Uterus (tissue), 4 donors: ENCODE results near the gene SFT2D3. TPM values are rescaled to one million over a fixed set of nuclear protein-coding genes. Genes with fewer than 3 reads are reported as not detected.

ENCODE experiments used
- DNase-seq, 2 donors: peaks; one replicate each; pipeline ENCODE4 v3.0.0-alpha.2; 2019 to 2020
- H3K27ac ChIP-seq, 2 donors: fragments of 200-600 bp; sonication (generic); 1 replicate in 1 of 2; 2 replicates in 1 of 2; pipeline ENCODE4 v1.5.1; 2016 to 2018
- H3K27me3 ChIP-seq, 2 donors: fragments of 200-600 bp; sonication (generic); one replicate each; pipeline ENCODE4 v1.5.1; 2018 to 2019; ENCODE audit warnings: control low read depth in 1 of 2
- H3K36me3 ChIP-seq, 2 donors: fragments of 200-600 bp; sonication (generic); one replicate each; pipeline ENCODE4 v1.5.1; 2019; ENCODE audit warnings: control low read depth in 1 of 2
- H3K4me1 ChIP-seq, 2 donors: fragments of 200-600 bp; sonication (generic); one replicate each; pipeline ENCODE4 v1.5.1; 2018 to 2019; ENCODE audit warnings: control low read depth in 1 of 2
- H3K4me3 ChIP-seq, 2 donors: fragments of 200-600 bp; sonication (generic); 1 replicate in 1 of 2; 2 replicates in 1 of 2; pipeline ENCODE4 v1.5.1; 2018 to 2019; ENCODE audit warnings: mild to moderate bottlenecking in 1 of 2
- H3K9me3 ChIP-seq, 2 donors: fragments of 200-600 bp; sonication (generic); one replicate each; pipeline ENCODE4 v1.5.1; 2019; ENCODE audit warnings: control low read depth in 1 of 2
- POLR2A ChIP-seq, 2 donors: fragments of 450-650 bp; IDR thresholded peaks; one replicate each; pipeline ENCODE4 v1.6.1; 2016; ENCODE audit warnings: antibody characterized with exemption in 2 of 2, mild to moderate bottlenecking in 1 of 2, moderate library complexity in 1 of 2
- intact Hi-C: fragments of 100-400 bp; cut with DNase I; formaldehyde crosslinking; loops from one replicate; pipeline ENCODE4 v1.15.1; 2023; ENCODE audit warnings: low total_unique reads
- total RNA-seq, 4 donors: library from RNA; depleted of rRNA in 3 of 4; stranded (reverse); fragments of >200 nt in 3 of 4; gene quantifications; one replicate each; pipeline versions ENCODE4 v1.1.0 to v1.2.4, GENCODE V29; 2014 to 2023
- TF ChIP-seq, protein P1 (sequence below), 4 experiments: fragments of 200-600 bp in 2 of 4; fragments of 450-650 bp in 2 of 4; sonication (generic) in 2 of 4; IDR thresholded peaks; one replicate each; pipeline ENCODE4 v1.5.1; 2016 to 2019; ENCODE audit warnings: antibody characterized with exemption in 4 of 4, mild to moderate bottlenecking in 2 of 4, moderate library complexity in 1 of 4
- donor health status: DM: yes; HTN: yes; CAD: no.

Gene SFT2D3
- total RNA-seq, 4 donors from 2014 or later, result 5.9 to 27.2 (median 11.1) TPM

DNA sequence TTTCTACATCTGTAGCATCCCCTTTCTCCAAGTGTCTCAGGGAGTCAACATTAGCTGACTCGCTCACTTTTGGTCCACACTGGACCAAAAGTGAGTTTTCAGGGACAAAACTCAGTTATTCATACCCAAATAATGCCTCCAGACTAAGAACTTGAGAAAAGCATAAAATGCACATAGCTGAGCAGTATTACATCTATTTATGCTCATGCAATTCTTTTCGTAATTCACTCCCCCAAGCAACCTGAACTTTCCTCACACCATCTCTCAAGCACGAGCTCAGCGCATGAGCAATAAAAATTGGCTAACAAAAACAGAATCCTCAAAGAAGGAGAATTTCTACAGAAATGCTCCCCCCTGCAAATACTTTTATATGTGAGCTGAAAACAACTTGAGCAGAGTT, 17.0 kb downstream of the SFT2D3 start:
- intact Hi-C loops, result no loop called here

DNA sequence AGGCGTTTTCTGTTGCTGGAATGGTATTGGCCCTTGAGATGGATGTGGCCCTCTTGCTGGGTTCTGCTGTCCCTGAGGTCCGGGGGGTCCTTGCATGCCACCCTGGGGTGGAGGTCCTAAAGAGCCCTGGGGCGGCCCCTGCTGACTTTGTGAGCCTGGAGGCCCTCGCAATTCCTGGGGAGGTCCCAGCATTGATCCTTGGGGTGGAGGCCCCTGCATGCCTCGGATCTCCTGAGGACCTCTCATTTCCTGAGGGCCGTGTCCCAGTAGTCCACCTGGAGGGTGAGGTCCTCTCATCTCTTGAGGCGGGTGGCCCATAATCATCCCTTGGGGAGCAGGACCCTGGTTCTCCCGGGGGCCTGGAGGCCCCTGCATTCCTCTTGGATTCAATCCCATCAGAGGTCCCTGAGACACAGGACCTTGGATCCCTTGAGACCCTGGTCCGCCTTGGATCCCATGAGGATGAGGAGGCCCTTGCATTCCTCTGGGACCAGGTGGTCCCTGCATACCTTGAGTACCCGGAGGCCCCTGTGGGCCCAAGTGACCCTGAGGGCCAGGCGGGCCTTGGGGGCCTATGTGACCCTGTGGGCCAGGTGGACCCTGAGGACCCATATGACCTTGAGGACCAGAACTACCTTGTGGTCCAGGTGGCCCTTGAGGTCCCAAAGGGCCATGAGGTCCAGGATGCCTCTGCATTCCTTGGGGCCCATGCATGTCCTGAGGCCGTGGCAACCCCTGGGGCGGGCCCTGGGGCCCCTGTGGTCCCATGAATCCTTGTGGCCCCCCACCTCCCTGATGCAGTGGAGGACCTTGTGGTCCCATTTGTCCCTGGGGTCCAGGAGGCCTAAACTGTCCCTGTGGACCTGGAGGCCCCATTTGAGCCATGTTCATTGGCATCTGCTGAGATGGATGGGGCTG, 18.3 kb downstream of the SFT2D3 start:
- no peaks in the 10 kb centered on the region for H3K27me3 ChIP-seq
- no peaks in the 10 kb centered on the region for H3K9me3 ChIP-seq
- H3K4me3 ChIP-seq, result no peak overlapping the region
- DNase-seq, result no peak
- TF ChIP-seq, protein P1, sequence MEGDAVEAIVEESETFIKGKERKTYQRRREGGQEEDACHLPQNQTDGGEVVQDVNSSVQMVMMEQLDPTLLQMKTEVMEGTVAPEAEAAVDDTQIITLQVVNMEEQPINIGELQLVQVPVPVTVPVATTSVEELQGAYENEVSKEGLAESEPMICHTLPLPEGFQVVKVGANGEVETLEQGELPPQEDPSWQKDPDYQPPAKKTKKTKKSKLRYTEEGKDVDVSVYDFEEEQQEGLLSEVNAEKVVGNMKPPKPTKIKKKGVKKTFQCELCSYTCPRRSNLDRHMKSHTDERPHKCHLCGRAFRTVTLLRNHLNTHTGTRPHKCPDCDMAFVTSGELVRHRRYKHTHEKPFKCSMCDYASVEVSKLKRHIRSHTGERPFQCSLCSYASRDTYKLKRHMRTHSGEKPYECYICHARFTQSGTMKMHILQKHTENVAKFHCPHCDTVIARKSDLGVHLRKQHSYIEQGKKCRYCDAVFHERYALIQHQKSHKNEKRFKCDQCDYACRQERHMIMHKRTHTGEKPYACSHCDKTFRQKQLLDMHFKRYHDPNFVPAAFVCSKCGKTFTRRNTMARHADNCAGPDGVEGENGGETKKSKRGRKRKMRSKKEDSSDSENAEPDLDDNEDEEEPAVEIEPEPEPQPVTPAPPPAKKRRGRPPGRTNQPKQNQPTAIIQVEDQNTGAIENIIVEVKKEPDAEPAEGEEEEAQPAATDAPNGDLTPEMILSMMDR (IDR thresholded peaks at IDR 0.05), result no peak
- no peak for TF ChIP-seq POLR2A (IDR thresholded peaks at IDR 0.05)
- intact Hi-C loops, result no loop called here
- H3K27ac ChIP-seq, result no peak overlapping the region
- H3K36me3 ChIP-seq, result no peaks in the 10 kb centered on the region
- no peaks in the 10 kb centered on the region for H3K4me1 ChIP-seq

More for the DNA sequence above, 17.0 kb downstream of the SFT2D3 start:
- Histone ChIP-seq H3K36me3 (no peaks in the 10 kb centered on the region), H3K9me3 (no peaks in the 10 kb centered on the region), H3K4me3 (no peak overlapping the region), H3K27me3 (no peaks in the 10 kb centered on the region), H3K27ac (no peak overlapping the region), H3K4me1 (no peaks in the 10 kb centered on the region)
- DNase-seq, result no peak
- no peak for TF ChIP-seq POLR2A (IDR thresholded peaks at IDR 0.05)
- TF ChIP-seq, protein P1 (IDR thresholded peaks at IDR 0.05), result no peak

DNA sequence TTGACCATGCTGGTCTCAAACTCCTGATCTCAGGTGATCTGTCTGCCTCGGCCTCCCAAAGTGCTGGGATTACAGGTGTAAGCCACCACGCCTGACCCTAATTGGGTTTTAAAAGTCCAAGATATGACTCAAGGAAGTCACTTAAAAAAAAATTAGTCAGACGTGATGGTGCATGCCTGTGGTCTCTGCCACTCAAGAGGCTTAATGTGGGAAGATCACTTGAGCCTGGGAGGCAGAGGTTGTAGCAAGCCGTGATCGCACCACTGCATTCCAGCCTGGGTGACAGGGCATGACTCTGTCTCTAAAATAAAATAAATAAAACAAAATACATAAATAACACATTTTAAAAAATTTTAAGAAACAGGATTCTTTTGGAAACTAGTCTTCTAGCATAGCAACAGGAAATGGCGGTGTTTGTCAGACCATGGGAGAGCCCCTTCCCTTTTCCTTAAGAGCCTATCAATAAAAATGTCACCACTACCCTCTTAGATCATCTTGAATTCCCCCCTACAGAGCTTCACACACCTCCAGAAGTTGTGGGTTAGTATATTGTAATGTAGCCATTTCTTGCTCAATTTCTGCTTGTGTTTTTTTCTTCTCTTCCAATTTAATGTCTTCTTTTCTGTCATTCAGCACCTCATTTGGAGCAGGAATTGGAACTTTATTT, 20.1 kb downstream of the SFT2D3 start:
- Histone ChIP-seq H3K27ac (no peak overlapping the region), H3K9me3 (no peaks in the 10 kb centered on the region), H3K27me3 (no peaks in the 10 kb centered on the region), H3K36me3 (no peaks in the 10 kb centered on the region), H3K4me3 (no peak overlapping the region), H3K4me1 (no peaks in the 10 kb centered on the region)
- no peak for DNase-seq
- intact Hi-C loops, result no loop called here
- TF ChIP-seq POLR2A (IDR thresholded peaks at IDR 0.05), result no peak
- TF ChIP-seq, protein P1 (IDR thresholded peaks at IDR 0.05), result no peak

DNA sequence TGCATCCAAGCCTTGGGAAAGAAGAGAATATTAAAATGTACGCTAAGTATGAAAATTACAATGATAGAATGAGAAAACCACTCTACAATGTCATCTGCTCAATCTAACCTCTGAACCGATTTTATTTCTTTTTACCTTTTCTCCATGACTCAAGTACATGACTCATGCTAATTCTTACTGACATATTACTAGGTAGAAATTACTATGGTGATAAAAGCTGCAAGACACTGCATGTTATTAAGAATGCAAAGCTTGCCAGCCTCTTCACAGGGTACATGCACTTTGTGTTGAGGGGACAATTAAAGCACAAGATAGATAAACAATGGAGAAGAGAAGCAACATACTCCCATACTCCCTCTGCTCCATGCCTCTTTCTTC, 20.7 kb downstream of the SFT2D3 start:
- Histone ChIP-seq H3K4me3 (no peak overlapping the region), H3K9me3 (no peaks in the 10 kb centered on the region), H3K27ac (no peak overlapping the region), H3K36me3 (no peaks in the 10 kb centered on the region), H3K27me3 (no peaks in the 10 kb centered on the region), H3K4me1 (no peaks in the 10 kb centered on the region)
- intact Hi-C loops, result no loop called here
- no peak for TF ChIP-seq POLR2A (IDR thresholded peaks at IDR 0.05)
- TF ChIP-seq, protein P1 (IDR thresholded peaks at IDR 0.05), result no peak
- DNase-seq, result no peak

DNA sequence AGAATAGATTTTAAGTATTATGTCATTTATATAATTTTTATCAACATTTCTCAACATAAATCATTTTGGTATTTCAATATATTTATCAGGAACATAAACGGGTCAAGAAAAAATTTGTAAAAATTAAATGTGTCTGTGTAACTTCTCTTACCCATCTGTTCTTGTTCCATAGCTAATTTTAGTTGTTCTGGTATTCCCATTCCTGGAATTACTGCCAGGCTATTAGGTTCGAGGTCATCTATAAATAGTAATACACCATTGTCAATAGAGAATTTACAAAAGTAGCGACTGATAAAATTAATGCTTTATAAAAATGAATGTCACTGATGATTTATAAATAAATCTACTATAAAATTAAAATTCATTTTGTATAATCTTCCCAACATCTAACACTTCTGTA, 21.5 kb downstream of the SFT2D3 start:
- no peaks in the 10 kb centered on the region for H3K36me3 ChIP-seq
- H3K27ac ChIP-seq, result no peak overlapping the region
- H3K9me3 ChIP-seq, result no peaks in the 10 kb centered on the region
- H3K4me1 ChIP-seq, result no peaks in the 10 kb centered on the region
- H3K27me3 ChIP-seq, result no peaks in the 10 kb centered on the region
- no peak for DNase-seq
- H3K4me3 ChIP-seq, result no peak overlapping the region
- TF ChIP-seq, protein P1 (IDR thresholded peaks at IDR 0.05), result no peak
- no peak for TF ChIP-seq POLR2A (IDR thresholded peaks at IDR 0.05)
- intact Hi-C loops, result no loop called here
